CD4-positive, alpha-beta T cell treated with Interleukin-2 at 100 ng/mL for 4 hours (primary cell): ENCODE measurements around the gene PKD2.
"Not testable (repeated sequence)": the region's sequence is repeated elsewhere in the genome, so short reads cannot be mapped to it uniquely, and the experiment has no call there.

Experiments
- DNase-seq: peaks from one replicate; pipeline ENCODE4 v3.0.0-alpha.2; 2020; ENCODE audit warnings: low spot score

The PKD2 gene

GRCh38 chr4:88070031-88070430 is 62.6 kb downstream of the PKD2 start:
- DNase-seq = no peak

DNA sequence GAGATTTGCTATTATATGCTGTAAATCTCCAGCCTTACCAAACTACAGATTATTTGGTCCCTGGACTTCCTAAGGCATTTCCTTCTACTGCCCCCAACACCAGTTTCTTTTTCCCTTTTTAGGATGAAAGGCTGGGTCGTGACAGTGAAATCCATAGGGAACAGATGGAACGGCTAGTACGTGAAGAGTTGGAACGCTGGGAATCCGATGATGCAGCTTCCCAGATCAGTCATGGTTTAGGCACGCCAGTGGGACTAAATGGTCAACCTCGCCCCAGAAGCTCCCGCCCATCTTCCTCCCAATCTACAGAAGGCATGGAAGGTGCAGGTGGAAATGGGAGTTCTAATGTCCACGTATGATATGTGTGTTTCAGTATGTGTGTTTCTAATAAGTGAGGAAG is 67.9 kb downstream of the PKD2 start:
- no peak for DNase-seq

DNA sequence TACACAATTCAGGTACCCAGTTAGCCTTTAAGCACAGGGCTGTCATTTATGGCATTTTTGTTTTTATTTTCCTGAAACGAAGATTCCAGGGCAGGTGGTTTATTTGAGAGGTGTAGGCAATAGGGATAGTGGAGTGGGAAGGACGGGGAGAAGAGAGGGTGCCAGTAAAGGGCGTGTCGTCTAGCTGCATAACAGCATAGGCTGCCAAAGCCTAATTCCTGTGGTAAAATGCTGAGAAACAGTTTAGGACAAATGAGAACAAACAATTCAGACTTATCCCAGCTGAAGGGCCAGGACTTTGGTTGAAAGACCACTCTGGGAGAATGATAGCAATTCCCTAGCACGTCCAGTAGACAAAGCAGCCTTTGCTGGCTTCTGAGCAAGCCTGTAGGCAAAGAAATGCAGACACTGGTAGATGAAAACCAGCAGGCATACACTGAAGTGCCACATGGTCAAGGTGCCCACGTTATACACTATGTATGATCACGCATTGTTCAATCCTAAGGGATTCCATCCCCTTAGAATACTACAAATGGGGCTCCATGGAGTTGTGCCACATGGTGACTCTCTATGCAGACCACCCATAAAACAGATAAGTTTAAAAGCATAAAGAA is 70.6 kb downstream of the PKD2 start:
- DNase-seq = no peak

- no peak for DNase-seq
Observed at GRCh38 chr4:88078579-88078978, 71.1 kb downstream of the PKD2 start.

DNA sequence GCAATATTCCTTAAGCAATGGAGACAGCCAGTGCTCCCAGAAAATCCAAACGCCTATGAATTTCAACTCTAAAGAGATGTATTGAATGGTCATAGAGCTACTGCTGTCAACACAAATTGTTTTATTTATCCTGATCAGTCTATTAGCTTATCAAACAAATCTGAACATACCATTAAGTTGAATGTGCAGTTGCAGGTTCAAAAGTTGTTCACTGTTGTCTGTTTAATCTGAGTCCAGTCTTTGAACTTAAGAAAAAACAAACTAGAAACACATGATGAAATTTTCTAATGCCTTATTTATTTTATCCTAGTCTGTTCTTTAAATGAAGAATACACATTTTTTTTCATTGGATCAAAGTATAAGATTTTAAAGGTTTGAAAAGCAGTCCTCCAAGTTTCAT is 73.2 kb downstream of the PKD2 start:
- no peak for DNase-seq

- DNase-seq = no peak
Observed at GRCh38 chr4:88087004-88087403, 79.6 kb downstream of the PKD2 start.

- no peak for DNase-seq
Observed at GRCh38 chr4:88090898-88091297, 83.5 kb downstream of the PKD2 start.

- no peak for DNase-seq
Observed at GRCh38 chr4:88091378-88091777, 83.9 kb downstream of the PKD2 start.

DNA sequence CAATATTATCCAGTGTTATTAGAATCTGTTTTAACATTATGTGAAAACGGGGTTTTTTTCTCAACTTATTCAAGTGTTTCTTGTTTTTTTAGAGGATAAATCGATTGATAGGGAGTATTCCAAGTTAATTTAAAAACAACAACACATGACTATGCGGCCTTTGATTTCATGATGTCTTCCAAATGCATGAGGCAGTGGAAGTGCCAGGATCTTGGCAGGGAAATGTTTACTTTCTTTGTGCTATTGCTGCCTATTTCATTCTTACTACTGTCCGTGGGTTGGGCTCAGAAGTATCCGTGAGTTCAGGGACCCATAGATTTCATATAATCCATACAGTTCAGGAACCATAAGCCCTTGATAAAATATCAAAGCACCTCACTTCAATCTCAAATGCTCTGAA is 86.4 kb downstream of the PKD2 start:
- DNase-seq = no peak

DNA sequence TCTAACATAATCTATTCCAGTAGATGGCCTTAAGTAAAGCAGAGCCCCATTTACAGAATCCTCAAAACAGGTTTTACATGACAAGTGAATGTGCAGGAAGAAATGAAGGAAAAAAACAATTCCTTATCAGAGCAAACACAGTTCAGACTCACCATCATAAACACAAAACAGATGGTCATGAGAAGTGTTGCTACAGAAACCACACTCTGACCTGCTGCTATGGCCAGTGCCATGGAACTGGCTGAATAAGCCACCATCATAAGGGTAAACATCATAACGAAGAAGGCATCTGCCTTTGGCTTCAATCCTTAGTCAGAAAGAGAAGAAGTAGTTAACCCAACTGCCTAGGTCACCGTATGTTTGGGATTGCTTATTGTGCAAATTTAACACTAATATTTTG is 89.9 kb downstream of the PKD2 start:
- no peak for DNase-seq

GRCh38 chr4:88097781-88098180 is 90.3 kb downstream of the PKD2 start:
- no peak for DNase-seq

DNA sequence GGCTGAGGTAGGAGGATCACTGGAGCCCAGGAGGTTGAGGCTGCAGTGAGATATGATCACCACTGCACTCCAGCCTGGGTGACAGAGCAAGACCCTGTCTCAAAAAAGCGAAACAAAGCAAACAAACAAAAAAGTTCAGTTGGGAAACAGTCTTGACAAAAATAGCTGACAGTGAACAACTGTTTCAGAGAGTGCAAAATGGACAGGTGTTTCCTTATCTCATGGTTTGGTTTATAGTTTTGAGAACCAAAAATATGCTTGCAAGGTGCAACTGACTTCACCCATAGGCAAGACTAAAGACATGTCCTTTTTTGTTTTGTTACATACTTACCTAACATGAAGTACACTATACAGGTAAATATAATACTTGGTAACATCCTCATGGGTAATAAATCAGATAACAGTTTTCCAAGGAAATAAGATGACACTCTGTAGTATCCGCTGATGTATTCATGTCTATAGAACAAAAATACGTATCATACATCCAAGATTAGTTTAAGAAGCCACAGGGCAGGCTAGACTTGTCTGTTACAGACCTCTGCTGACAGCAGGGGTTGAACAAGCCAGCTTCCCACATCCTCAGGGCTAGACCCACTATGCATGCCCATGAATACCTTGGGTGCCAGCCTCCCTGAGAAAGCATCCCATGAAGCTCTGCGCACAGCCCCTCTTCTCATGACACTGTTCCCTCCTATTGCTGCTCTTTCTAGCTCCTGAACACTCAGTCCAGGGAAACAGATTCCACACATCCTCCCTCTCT is 91.7 kb downstream of the PKD2 start:
- DNase-seq = no peak

DNA sequence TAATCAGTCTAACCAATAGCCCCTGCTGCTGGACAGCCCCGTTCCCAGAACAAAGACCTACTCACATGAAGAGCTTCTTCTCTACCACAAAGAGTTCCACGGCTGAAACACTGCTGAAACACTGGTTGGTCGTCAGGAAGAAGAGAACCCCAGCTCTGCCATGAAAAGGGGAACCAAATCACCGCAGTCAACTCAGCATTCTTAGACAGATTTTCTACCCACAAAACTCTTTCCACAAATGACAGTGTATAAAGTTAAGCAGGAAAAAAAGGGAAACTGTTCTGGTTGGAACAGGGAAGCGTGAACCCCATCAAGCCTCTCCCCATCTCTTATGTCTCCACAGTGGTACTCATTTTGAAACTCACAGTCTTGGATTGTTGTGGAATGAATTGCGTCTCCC is 93.7 kb downstream of the PKD2 start:
- DNase-seq = no peak

DNA sequence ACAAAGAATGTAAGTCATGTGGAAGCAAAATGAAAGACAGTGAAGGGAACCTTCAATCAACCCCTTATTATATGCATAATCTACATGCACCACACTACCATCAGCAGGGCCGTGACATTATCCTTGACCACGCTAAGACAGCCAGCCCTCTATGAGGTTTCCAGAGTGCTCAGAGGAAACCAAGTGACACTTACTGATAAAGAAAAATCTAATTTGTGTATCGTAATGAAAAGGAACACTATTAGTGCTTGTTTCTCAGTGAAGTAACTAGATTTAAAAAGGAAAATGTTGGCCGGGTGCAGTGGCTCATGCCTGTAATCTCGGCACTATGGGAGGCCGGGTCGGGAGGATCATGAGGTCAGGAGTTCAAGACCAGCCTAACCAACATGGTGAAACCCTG is 94.6 kb downstream of the PKD2 start:
- DNase-seq = no peak

DNA sequence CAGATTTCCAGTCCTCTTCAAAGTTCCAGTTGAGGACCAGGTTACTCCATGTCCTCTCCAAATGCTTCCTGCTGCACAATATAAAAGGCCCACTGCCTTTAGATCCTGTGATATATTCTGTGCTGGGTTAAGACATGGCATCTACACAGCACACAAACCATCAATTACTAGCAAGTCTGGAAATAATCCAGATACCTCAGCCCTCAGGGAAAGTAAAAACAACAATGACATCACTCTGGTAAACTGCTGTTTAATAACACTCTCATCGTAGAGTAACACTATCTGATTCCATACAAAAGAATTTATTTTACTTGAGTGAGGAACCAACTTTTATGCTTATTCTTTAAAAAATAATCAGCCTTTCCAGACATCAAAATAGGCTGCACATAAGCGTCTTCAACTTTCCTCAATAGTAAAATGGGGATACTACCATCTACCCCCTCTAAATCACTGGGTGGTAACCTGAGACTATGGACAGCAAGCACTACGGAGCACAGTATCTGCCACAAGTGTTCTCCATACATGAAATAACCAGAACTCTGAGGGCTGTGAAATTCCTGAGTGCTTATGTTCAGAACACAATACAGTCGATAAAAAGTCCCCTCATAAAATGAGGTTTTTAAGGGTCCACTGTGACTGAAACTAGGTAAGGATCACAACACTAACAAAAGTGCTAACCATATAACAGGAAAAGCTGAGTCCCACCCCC is 97.6 kb downstream of the PKD2 start:
- no peak for DNase-seq

DNA sequence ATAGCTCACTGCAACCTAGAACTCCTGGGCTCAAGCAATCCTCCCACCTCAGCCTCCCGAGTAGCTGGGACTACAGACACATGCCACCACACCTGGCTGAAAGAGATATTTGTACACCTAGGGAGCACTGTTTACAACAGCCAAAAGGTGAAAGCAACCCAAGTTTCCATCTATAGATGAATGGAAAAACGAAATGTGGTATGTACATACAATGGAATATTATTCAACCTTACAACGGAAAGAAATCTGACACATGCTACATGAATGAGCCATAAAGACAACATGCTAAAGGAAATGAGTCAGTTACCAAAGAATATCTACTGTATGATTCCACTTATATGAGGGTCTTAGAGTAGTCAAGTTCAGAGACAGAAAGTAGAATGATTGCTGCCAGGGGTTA is 98.8 kb downstream of the PKD2 start:
- no peak for DNase-seq

- DNase-seq = no peak
Observed at GRCh38 chr4:88107406-88108107, 100.1 kb downstream of the PKD2 start.

DNA sequence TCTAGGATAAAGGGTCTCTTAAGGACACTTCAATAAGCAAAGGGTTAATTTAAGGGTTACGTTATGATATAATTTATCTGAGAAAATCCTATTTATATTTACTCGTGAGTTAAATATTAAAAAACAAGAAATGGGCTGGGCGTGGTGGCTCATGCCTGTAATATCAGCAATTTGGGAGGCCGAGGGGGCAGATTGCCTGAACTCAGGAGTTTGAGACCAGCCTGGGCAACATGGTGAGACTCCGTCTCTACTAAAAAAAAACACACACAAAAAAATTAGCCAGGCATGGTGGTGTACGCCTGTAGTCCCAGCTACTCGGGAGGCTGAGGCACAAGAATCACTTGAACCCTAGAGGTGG is 100.7 kb downstream of the PKD2 start:
- not testable (repeated sequence) for DNase-seq

DNA sequence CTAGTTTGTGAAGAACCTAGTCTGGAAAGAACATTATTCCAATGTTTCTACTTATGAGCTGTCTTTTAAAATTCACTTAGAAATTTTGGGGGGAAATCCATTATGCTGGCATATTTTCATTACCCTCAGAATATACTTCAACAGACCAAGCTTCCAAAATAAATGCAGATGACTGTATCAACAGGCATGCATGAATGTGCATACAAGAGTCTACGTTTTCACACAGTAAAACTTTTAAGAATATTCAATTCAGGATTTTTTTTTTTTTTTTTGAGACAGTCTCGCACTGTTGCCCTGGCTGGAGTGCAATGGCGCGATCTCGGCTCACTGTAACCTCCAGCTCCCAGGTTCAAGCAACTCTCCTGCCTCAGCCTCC is 101.3 kb downstream of the PKD2 start:
- DNase-seq = no peak

DNA sequence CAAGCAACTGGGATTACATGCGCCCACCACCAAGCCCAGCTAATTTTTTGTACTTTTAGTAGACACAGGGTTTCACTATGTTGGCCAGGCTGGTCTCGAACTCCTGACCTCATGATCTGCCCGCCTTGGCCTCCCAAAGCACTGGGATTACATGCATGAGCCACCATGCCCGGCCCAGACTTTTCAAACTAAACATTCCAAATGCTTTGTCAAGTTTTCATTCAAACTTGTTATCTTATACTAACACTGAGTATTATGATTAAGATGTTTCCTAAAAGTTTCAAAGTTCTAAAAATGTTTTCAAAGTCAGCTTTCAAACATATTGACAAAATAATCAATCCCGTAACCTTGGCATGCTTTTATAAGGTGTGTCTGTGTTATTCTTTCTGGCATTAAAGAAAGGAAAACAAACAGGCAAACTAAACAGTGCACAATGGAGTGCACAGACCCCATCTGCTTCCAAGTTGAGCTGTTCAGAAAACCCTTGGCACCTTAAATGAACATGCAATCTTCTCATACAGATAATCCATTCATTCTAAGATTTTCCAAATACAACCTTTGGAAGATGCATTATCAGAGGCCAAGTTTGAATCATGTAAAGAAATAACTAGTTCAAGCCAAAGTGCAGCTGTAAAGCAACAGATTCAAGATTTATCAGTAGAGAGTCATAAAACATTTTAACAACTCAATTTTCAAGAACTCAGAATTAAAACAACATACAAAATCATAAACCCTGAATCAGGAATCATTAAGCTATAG is 101.9 kb downstream of the PKD2 start:
- DNase-seq = no peak

GRCh38 chr4:88110826-88111225 is 103.4 kb downstream of the PKD2 start:
- DNase-seq = no peak

GRCh38 chr4:88112856-88113255 is 105.4 kb downstream of the PKD2 start:
- DNase-seq = no peak
